GM21515 (cell line): ENCODE data around the gene GLO1.

ENCODE experiments used
- ATAC-seq: cut with Tn5 transposase; IDR thresholded peaks from one replicate; pipeline ENCODE4 v1.9.1; 2021; ENCODE audit not compliant: unreplicated experiment

The GLO1 gene

GRCh38 chr6:38702558-38703397, at the start of gene GLO1:
TSS of gene GLO1 (minus strand) at chr6:38703145. CDS start at chr6:38703054, 91 bp downstream.
- ATAC-seq, result peak; percentile 99

GRCh38 chr6:38750968-38751615, 48.1 kb upstream of the GLO1 start:
- no peak for ATAC-seq

GRCh38 chr6:38749473-38749872, 46.5 kb upstream of the GLO1 start:
- no peak for ATAC-seq

DNA sequence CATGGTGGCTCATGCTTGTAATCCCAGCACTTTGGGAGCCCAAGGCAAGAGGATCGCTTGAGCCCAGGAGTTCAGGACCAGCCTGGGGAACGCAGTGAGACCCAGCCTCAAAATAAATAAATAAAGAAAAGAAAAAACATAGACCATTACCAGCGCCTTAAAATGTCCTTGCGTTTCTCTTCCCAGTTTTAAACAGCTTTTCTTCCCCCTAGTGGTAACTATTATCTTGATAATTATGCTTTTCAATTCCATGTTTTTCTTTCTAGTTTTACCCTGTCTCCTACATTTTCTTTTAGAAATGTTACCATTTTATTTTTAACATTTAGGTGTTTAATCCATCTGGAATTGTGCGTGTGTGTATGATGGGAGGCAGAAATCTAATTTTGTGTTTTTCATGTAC, 36.6 kb upstream of the GLO1 start:
- no peak for ATAC-seq

DNA sequence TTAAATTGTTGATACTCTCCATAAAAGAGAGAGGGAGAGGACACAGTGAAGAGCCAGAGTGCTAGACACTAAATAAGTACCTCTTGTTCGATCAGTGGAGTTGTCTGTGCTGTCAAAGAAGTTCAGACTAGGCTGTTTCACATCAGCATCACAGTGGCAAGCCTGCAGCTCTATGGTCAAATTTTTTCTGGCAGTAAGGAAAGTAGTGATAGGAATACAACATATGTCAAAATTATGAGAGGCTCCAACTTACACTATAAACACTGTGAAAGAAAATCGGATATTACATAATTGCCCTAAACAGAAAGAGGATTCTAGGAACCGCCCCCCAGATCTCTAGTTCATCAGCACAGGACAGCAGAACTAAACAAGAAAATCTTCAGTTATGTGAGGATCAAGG, 35.3 kb upstream of the GLO1 start:
- ATAC-seq, result no peak

- ATAC-seq, result no peak
Observed at GRCh38 chr6:38736951-38737350, 34.0 kb upstream of the GLO1 start.

- ATAC-seq, result no peak
Observed at GRCh38 chr6:38730140-38730862, 27.4 kb upstream of the GLO1 start.

GRCh38 chr6:38728203-38728602, 25.3 kb upstream of the GLO1 start:
- no peak for ATAC-seq

DNA sequence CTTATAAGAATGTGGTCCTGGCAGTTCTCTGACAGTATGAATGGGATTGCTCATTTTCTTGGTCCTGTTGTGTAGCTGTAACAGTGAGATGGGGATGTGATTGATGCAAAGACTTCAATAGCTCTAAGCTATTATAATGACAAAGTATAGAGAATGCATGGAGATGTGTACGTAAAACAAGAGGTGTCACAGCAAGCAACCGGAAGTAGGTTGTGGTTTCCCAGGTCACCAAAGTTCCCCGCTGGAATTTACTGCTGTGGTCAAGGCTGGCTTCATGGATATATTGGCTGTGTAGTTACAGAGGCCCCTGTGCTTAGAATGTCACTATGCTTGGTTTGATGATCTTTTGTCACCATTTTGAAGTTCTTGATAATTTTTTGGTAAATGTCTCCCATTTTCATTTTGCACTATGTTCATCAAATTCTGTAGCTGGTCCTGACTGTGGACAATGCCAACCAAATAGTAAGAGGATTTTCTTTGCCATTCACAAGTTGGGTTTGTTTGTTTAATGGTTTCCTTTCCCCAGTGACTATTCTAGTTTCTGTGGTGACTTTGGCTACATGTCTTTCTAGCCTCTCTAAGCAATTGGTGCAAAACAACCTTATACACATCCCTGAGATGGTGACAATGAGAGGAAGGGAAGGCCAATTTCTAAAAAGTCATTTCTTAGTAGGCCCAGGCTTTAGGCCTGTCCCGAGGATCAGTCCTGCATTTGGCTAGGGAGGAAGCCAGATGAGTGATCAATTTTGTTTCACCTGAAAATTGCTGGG, 22.7 kb upstream of the GLO1 start:
- no peak for ATAC-seq

DNA sequence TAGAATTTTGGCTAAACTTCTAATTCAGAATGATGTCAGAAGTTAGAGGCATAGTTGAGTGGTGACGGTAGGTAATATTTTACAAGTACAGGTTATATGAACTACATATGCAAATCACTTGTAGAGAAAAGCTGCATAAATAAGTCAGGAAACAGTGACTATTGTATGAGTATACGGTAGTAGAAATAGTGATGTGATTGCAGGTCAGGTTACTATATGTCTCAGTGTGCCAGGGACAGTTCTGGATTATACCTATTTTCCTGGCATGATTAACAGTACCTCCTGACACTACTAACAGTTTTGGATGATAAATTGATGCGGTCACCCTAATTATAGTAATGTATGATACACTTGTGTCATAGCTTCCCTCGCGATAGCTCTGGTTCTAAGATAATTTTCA, 21.4 kb upstream of the GLO1 start:
- no peak for ATAC-seq

GRCh38 chr6:38723783-38724182, 20.8 kb upstream of the GLO1 start:
- no peak for ATAC-seq

- ATAC-seq, result no peak
Observed at GRCh38 chr6:38722727-38723334, 19.9 kb upstream of the GLO1 start.

GRCh38 chr6:38722038-38722437, 19.1 kb upstream of the GLO1 start:
- ATAC-seq, result no peak

GRCh38 chr6:38720295-38720694, 17.4 kb upstream of the GLO1 start:
- ATAC-seq, result no peak

DNA sequence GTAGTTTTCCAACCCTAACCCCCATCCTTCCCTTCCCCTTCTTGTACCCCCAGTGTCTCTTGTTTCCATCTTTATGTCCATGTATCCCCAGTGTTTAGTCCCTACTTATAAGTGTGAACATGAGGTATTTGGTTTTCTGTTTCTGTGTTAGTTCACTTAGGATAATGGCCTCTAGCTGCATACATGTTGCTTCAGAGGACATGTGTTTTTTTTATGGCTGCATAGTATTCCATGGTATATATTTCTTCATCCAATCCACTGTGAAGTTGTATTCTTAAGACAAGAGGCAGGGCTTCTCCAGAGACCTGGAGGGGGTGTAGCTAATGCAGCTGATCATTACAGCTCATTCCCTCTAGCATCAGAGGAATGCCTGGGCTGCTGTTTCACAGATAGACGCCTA, 16.4 kb upstream of the GLO1 start:
- ATAC-seq, result no peak

DNA sequence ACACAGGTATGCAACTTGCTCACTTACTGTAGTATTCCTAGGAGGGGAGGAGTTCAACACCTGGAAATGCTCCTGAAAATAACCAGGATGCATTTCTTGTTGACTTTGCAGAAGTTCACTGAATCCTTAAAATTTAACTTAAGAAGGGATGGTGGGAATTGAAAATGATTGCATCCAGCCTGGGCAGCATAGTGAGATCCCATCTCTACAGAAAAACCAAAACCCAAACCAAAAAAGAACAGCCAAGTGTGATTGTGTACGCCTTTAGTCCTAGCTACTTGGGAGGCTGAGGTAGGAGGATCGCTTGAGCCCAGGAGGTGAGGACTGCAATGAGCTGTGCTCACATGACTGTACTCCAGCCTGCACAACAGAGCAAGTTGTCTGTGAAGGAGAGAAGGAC, 13.9 kb upstream of the GLO1 start:
- ATAC-seq, result no peak

GRCh38 chr6:38715016-38715689, 12.2 kb upstream of the GLO1 start, which contains the start of gene DNAH8:
TSS of gene DNAH8 (plus strand) at chr6:38715311. CDS start at chr6:38722810, 7,499 bp downstream.
- ATAC-seq, result no peak

GRCh38 chr6:38714239-38715015, 11.5 kb upstream of the GLO1 start:
- no peak for ATAC-seq

GRCh38 chr6:38713812-38714211, 10.9 kb upstream of the GLO1 start:
- ATAC-seq, result no peak
